Measurements from ENCODE around the gene DYRK1A. TPM values are rescaled to one million over a fixed set of nuclear protein-coding genes. Genes with fewer than 3 reads are reported as not detected.

Gene DYRK1A
- total RNA-seq, 2 experiments from 2014 or later, result 58.4 to 65.1 TPM

- Histone ChIP-seq H2AFZ (ENCODE audit: low read length) (no peak overlapping the region), H3K4me2 (ENCODE audit: low read length) (no peak overlapping the region), H4K20me1 (ENCODE audit: insufficient read depth, low read length) (0 out of 2 replicates have a peak, but pooled peaks cover 4% of the 10 kb centered on the region), H3K27ac (ENCODE audit: low read depth, low read length, poor library complexity, severe bottlenecking) (no peak overlapping the region), H3K36me3 (ENCODE audit: insufficient read depth, low read length) (peaks cover 99% of the 10 kb centered on the region), H3K79me2 (ENCODE audit: insufficient read depth, low read depth, low read length) (peaks cover 8% of the 10 kb centered on the region; the same call in 1 of the 2 replicates), H3K4me3 (ENCODE audit: low read depth, low read length, poor library complexity, severe bottlenecking) (no peak overlapping the region), H3K9me3 (ENCODE audit: low read length) (no peaks in the 10 kb centered on the region), H3K9me2 (ENCODE audit: insufficient read depth, low read length) (no peaks in the 10 kb centered on the region), H3K4me1 (ENCODE audit: insufficient read depth, low read length, poor library complexity, severe bottlenecking) (peaks cover 19% of the 10 kb centered on the region)
- intact Hi-C loops (cut with micrococcal nuclease; ENCODE audit: unreplicated experiment), result no loop called here
- no peak for DNase-seq (ENCODE audit: low spot score)
- BruUV-seq (replicated peaks), result no TSS peak
- ChIA-PET CTCF (ENCODE audit: unreplicated experiment) (no interaction called here), POLR2A (interaction anchor here (0.7 to 1.8 kb wide), 2 partner anchors 18 to 46 kb away, joined by 3 to 4 read pairs; no protein-coding TSS in a partner anchor)
- no peak for TF ChIP-seq EZH2phosphoT487 (IDR thresholded peaks at IDR 0.05; ENCODE audit: borderline replicate concordance, low read depth, low read length)
- no peak for TF ChIP-seq CTCF (conservative IDR thresholded peaks at IDR 0.05; ENCODE audit: low read length)
Observed at GRCh38 chr21:37511848-37512247, 145.3 kb downstream of the DYRK1A start.

- H4K20me1 ChIP-seq (ENCODE audit: insufficient read depth, low read length), result 0 out of 2 replicates have a peak, but pooled peaks cover 4% of the 10 kb centered on the region
- peaks cover 88% of the 10 kb centered on the region for H3K36me3 ChIP-seq (ENCODE audit: insufficient read depth, low read length)
- POLR2A ChIA-PET, result no interaction called here
- H3K9me2 ChIP-seq (ENCODE audit: insufficient read depth, low read length), result no peaks in the 10 kb centered on the region
- no peak overlapping the region for H3K4me3 ChIP-seq (ENCODE audit: low read depth, low read length, poor library complexity, severe bottlenecking)
- no peak overlapping the region for H3K4me2 ChIP-seq (ENCODE audit: low read length)
- H3K9me3 ChIP-seq (ENCODE audit: low read length), result no peaks in the 10 kb centered on the region
- TF ChIP-seq CTCF (conservative IDR thresholded peaks at IDR 0.05; ENCODE audit: low read length), result no peak
- no peak for TF ChIP-seq EZH2phosphoT487 (IDR thresholded peaks at IDR 0.05; ENCODE audit: borderline replicate concordance, low read depth, low read length)
- H3K79me2 ChIP-seq (ENCODE audit: insufficient read depth, low read depth, low read length), result peaks cover 8% of the 10 kb centered on the region; the same call in 1 of the 2 replicates
- DNase-seq (ENCODE audit: low spot score), result no peak
- H3K27ac ChIP-seq (ENCODE audit: low read depth, low read length, poor library complexity, severe bottlenecking), result no peak overlapping the region
- CTCF ChIA-PET (ENCODE audit: unreplicated experiment), result no interaction called here
- no peak overlapping the region for H2AFZ ChIP-seq (ENCODE audit: low read length)
- BruUV-seq (replicated peaks), result no TSS peak
- intact Hi-C loops (cut with micrococcal nuclease; ENCODE audit: unreplicated experiment), result no loop called here
- peaks cover 8% of the 10 kb centered on the region for H3K4me1 ChIP-seq (ENCODE audit: insufficient read depth, low read length, poor library complexity, severe bottlenecking)
Observed at GRCh38 chr21:37513383-37513782, 146.8 kb downstream of the DYRK1A start.

GRCh38 chr21:37514038-37514667 is 147.6 kb downstream of the DYRK1A start:
- no peaks in the 10 kb centered on the region for H3K9me2 ChIP-seq (ENCODE audit: insufficient read depth, low read length)
- H3K4me1 ChIP-seq (ENCODE audit: insufficient read depth, low read length, poor library complexity, severe bottlenecking), result peaks cover 8% of the 10 kb centered on the region
- peaks cover 80% of the 10 kb centered on the region for H3K36me3 ChIP-seq (ENCODE audit: insufficient read depth, low read length)
- no TSS peak for BruUV-seq (replicated peaks)
- CTCF ChIA-PET (ENCODE audit: unreplicated experiment), result no interaction called here
- intact Hi-C loops (cut with micrococcal nuclease; ENCODE audit: unreplicated experiment), result no loop called here
- H2AFZ ChIP-seq (ENCODE audit: low read length), result no peak overlapping the region
- peaks cover 8% of the 10 kb centered on the region; the same call in 1 of the 2 replicates for H3K79me2 ChIP-seq (ENCODE audit: insufficient read depth, low read depth, low read length)
- no peak for TF ChIP-seq EZH2phosphoT487 (IDR thresholded peaks at IDR 0.05; ENCODE audit: borderline replicate concordance, low read depth, low read length)
- no peak for TF ChIP-seq CTCF (conservative IDR thresholded peaks at IDR 0.05; ENCODE audit: low read length)
- POLR2A ChIA-PET, result no interaction called here
- DNase-seq (ENCODE audit: low spot score), result no peak
- 0 out of 2 replicates have a peak, but pooled peaks cover 4% of the 10 kb centered on the region for H4K20me1 ChIP-seq (ENCODE audit: insufficient read depth, low read length)
- no peak overlapping the region for H3K4me3 ChIP-seq (ENCODE audit: low read depth, low read length, poor library complexity, severe bottlenecking)
- no peak overlapping the region for H3K4me2 ChIP-seq (ENCODE audit: low read length)
- no peak overlapping the region for H3K27ac ChIP-seq (ENCODE audit: low read depth, low read length, poor library complexity, severe bottlenecking)
- no peaks in the 10 kb centered on the region for H3K9me3 ChIP-seq (ENCODE audit: low read length)
